ENCODE data around the gene TXNL1.

DNA sequence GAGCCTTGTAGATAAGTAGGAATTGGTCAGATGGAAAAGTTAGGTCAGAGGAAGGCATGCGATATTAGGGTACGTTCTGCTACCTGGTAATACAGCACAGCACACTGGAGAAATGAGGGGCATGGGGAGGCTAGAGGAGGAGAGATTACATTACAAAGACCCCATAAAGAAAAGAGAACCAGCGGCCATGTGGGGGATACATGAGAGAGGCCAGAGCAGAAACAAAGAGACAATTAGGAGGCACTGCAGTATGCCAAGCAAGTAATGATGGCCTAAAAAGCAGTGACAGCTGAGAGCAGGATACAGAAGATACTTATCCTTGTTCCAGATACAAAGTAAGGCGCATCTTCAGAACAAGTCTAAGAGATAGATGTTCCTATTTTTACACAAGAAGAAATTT lies 40.0 kb downstream of the TXNL1 start:
- TF ChIP-seq EP300 (IDR thresholded peaks at IDR 0.05): no peak
- TF ChIP-seq, protein P1, sequence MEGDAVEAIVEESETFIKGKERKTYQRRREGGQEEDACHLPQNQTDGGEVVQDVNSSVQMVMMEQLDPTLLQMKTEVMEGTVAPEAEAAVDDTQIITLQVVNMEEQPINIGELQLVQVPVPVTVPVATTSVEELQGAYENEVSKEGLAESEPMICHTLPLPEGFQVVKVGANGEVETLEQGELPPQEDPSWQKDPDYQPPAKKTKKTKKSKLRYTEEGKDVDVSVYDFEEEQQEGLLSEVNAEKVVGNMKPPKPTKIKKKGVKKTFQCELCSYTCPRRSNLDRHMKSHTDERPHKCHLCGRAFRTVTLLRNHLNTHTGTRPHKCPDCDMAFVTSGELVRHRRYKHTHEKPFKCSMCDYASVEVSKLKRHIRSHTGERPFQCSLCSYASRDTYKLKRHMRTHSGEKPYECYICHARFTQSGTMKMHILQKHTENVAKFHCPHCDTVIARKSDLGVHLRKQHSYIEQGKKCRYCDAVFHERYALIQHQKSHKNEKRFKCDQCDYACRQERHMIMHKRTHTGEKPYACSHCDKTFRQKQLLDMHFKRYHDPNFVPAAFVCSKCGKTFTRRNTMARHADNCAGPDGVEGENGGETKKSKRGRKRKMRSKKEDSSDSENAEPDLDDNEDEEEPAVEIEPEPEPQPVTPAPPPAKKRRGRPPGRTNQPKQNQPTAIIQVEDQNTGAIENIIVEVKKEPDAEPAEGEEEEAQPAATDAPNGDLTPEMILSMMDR (IDR thresholded peaks at IDR 0.05): no peak

Measured in upper lobe of left lung (tissue), 4 donors.